OCI-LY7 (cell line): ENCODE measurements around the gene PRKG1. TPM values are rescaled to one million over a fixed set of nuclear protein-coding genes. Genes with fewer than 3 reads are reported as not detected.

ENCODE experiments used
- BruUV-seq: library from RNA; stranded (reverse); fragments of 400-500 nt; replicated peaks from 2 replicates; lab custom pipeline; 2021; lab: Mats Ljungman, UMichigan
- CTCF ChIA-PET: fragments of 300-600 bp; sonication (Branson Sonifier 250); formaldehyde crosslinking; loops from one replicate; lab custom pipeline; 2022; ENCODE audit warnings: antibody characterized with exemption; ENCODE audit not compliant: unreplicated experiment; lab: Charles Lee
- POLR2A ChIA-PET: fragments of 300-600 bp; sonication (Branson Sonifier 250); formaldehyde crosslinking; loops from one replicate; lab custom pipeline; 2022; ENCODE audit warnings: antibody characterized with exemption; lab: Charles Lee
- DNase-seq: peaks from one replicate; pipeline ENCODE4 v3.0.0-alpha.2; 2015; ENCODE audit warnings: low spot score
- H2AFZ ChIP-seq: fragments of 200-600 bp; sonication (generic), shearing (Covaris generic); 2 replicates; pipeline ENCODE4 v1.6.1; 2014; ENCODE audit warnings: mild to moderate bottlenecking, antibody characterized with exemption, low read length, moderate library complexity
- H3K27ac ChIP-seq: fragments of 200-600 bp; sonication (generic); 2 replicates; pipeline ENCODE4 v1.5.1; 2014; ENCODE audit warnings: mixed run types, low read depth, mild to moderate bottlenecking, moderate library complexity, low read length, inconsistent platforms; ENCODE audit not compliant: poor library complexity, severe bottlenecking
- H3K36me3 ChIP-seq: fragments of 200-600 bp; sonication (generic); 2 replicates; pipeline ENCODE4 v1.6.1; 2014; ENCODE audit warnings: mild to moderate bottlenecking, antibody characterized with exemption, low read length, moderate library complexity, mixed read lengths; ENCODE audit not compliant: insufficient read depth
- H3K4me1 ChIP-seq: fragments of 200-600 bp; sonication (generic); 2 replicates; pipeline ENCODE4 v1.5.1; 2014; ENCODE audit warnings: mild to moderate bottlenecking, low read length; ENCODE audit not compliant: insufficient read depth, poor library complexity, severe bottlenecking
- H3K4me2 ChIP-seq: fragments of 200-600 bp; sonication (generic); 2 replicates; pipeline ENCODE4 v1.6.1; 2014; ENCODE audit warnings: mild to moderate bottlenecking, low read length
- H3K4me3 ChIP-seq: fragments of 200-600 bp; sonication (generic); 2 replicates; pipeline ENCODE4 v1.5.1; 2014; ENCODE audit warnings: mild to moderate bottlenecking, low read depth, low read length; ENCODE audit not compliant: poor library complexity, severe bottlenecking
- H3K79me2 ChIP-seq: fragments of 200-600 bp; sonication (generic); 2 replicates; pipeline ENCODE4 v1.6.1; 2016; ENCODE audit warnings: low read depth, mild to moderate bottlenecking, low read length, moderate library complexity, mixed read lengths; ENCODE audit not compliant: insufficient read depth
- H3K9me2 ChIP-seq: fragments of 200-600 bp; sonication (generic); 2 replicates; pipeline ENCODE4 v1.6.1; 2016; ENCODE audit warnings: mild to moderate bottlenecking, low read length, mixed read lengths; ENCODE audit not compliant: insufficient read depth
- H3K9me3 ChIP-seq: fragments of 200-600 bp; sonication (generic); 2 replicates; pipeline ENCODE4 v1.6.1; 2014; ENCODE audit warnings: mild to moderate bottlenecking, mixed run types, low read length, mixed read lengths
- H4K20me1 ChIP-seq: fragments of 200-600 bp; sonication (generic); 2 replicates; pipeline ENCODE4 v1.6.1; 2014; ENCODE audit warnings: mild to moderate bottlenecking, antibody characterized with exemption, low read length, moderate library complexity, mixed read lengths; ENCODE audit not compliant: insufficient read depth
- CTCF ChIP-seq: fragments of 200-600 bp; sonication (generic); conservative IDR thresholded peaks from 2 replicates; pipeline ENCODE4 v1.5.1; 2014; ENCODE audit warnings: mild to moderate bottlenecking, antibody characterized with exemption, low read length, moderate library complexity, mixed read lengths
- EZH2phosphoT487 ChIP-seq: fragments of 200-600 bp; sonication (generic); IDR thresholded peaks from 2 replicates; pipeline ENCODE4 v1.6.1; 2018; ENCODE audit warnings: low read depth, borderline replicate concordance, mild to moderate bottlenecking, mixed run types, antibody characterized with exemption, low read length, moderate library complexity, mixed read lengths
- intact Hi-C: fragments of 100-400 bp; cut with micrococcal nuclease; formaldehyde crosslinking; loops from one replicate; pipeline ENCODE4 v1.10.0; 2022; ENCODE audit not compliant: unreplicated experiment
- total RNA-seq, 2 experiments: library from RNA; depleted of rRNA in 1 of 2; stranded (reverse); fragments of >200 nt in 1 of 2; shearing (Covaris generic) in 1 of 2; gene quantifications; 2 replicates each; pipeline ENCODE4 v1.2.3, GENCODE V29; 2014 to 2022

PRKG1 gene
- total RNA-seq, 2 experiments from 2014 or later = not detected

- Histone ChIP-seq H3K79me2 (no peaks in the 10 kb centered on the region), H3K9me2 (no peaks in the 10 kb centered on the region), H3K36me3 (no peaks in the 10 kb centered on the region), H4K20me1 (no peaks in the 10 kb centered on the region), H3K9me3 (no peaks in the 10 kb centered on the region), H2AFZ (no peak overlapping the region), H3K4me2 (no peak overlapping the region), H3K27ac (no peak overlapping the region), H3K4me1 (no peaks in the 10 kb centered on the region), H3K4me3 (no peak overlapping the region)
- TF ChIP-seq EZH2phosphoT487 (no peak), CTCF (no peak)
- no peak for DNase-seq
- intact Hi-C loops = no loop called here
- no TSS peak for BruUV-seq
- POLR2A ChIA-PET = no interaction called here
- CTCF ChIA-PET = no interaction called here
Observed at GRCh38 chr10:52040486-52040885, 966.2 kb downstream of the PRKG1 start.

GRCh38 chr10:52043811-52044210 lies 969.5 kb downstream of the PRKG1 start:
- H3K4me3 ChIP-seq = no peak overlapping the region
- POLR2A ChIA-PET = no interaction called here
- no TSS peak for BruUV-seq

More at GRCh38 chr10:52043811-52044210, 969.5 kb downstream of the PRKG1 start:
- Histone ChIP-seq H3K36me3 (no peaks in the 10 kb centered on the region), H3K4me2 (no peak overlapping the region), H3K9me3 (no peaks in the 10 kb centered on the region), H3K9me2 (no peaks in the 10 kb centered on the region), H2AFZ (no peak overlapping the region), H3K4me1 (no peaks in the 10 kb centered on the region), H3K79me2 (no peaks in the 10 kb centered on the region), H4K20me1 (no peaks in the 10 kb centered on the region), H3K27ac (no peak overlapping the region)
- DNase-seq = no peak
- CTCF ChIA-PET = no interaction called here
- TF ChIP-seq CTCF = no peak
- TF ChIP-seq EZH2phosphoT487 = no peak
- intact Hi-C loops = no loop called here
